PC-9 (cell line): Measurements from ENCODE around the gene XAB2.

Experiments
- EZH2 ChIP-seq: fragments of 200-600 bp; sonication (generic); IDR thresholded peaks from 2 replicates; pipeline ENCODE4 v1.8.0; 2017; ENCODE audit warnings: antibody characterized with exemption, low read depth
- TF ChIP-seq, protein P1 (sequence below): fragments of 200-600 bp; sonication (generic); conservative IDR thresholded peaks from 2 replicates; pipeline ENCODE4 v1.6.1; 2017; ENCODE audit warnings: mixed run types, antibody characterized with exemption, mild to moderate bottlenecking, moderate library complexity

DNA sequence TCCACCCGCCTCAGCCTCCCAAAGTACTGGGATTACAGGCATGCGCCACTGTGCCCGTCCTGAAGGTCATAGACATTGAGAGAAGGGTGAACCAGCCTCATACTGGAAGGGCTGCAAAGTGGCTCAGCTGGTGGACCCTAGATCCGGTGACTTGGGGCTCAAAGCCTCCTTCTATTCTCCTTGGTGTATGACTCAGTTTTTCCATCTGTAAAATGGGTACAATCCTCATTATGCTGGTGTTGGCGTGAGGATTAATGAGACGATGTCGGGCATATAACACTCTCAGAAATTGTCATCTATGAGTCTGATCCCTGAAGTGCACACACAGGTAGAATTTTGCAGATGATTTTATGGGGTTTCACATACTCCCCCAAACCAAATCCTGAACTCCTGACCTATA is 39.5 kb downstream of the XAB2 start:
- TF ChIP-seq, protein P1, sequence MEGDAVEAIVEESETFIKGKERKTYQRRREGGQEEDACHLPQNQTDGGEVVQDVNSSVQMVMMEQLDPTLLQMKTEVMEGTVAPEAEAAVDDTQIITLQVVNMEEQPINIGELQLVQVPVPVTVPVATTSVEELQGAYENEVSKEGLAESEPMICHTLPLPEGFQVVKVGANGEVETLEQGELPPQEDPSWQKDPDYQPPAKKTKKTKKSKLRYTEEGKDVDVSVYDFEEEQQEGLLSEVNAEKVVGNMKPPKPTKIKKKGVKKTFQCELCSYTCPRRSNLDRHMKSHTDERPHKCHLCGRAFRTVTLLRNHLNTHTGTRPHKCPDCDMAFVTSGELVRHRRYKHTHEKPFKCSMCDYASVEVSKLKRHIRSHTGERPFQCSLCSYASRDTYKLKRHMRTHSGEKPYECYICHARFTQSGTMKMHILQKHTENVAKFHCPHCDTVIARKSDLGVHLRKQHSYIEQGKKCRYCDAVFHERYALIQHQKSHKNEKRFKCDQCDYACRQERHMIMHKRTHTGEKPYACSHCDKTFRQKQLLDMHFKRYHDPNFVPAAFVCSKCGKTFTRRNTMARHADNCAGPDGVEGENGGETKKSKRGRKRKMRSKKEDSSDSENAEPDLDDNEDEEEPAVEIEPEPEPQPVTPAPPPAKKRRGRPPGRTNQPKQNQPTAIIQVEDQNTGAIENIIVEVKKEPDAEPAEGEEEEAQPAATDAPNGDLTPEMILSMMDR, result no peak
- TF ChIP-seq EZH2, result no peak
